Activated CD8-positive, alpha-beta memory T cell treated with anti-CD3 and anti-CD28 coated beads, Interleukin-2, amount 50 U/mL, for 48 hours (primary cell): ENCODE data around the gene CSTA.

Source experiments
- DNase-seq: peaks from one replicate; pipeline ENCODE4 v3.0.0-alpha.2; 2020

The CSTA gene

GRCh38 chr3:122382888-122383666 lies 58.0 kb downstream of the CSTA start, which contains the start of gene MIX23:
TSS of gene MIX23 (minus strand) at chr3:122383231. CDS start at chr3:122383224, 7 bp downstream.
- DNase-seq: peak; percentile 88

GRCh38 chr3:122383771-122384697 lies 59.0 kb downstream of the CSTA start, which contains the start of gene FAM162A:
TSS of gene FAM162A (plus strand) at chr3:122384182. CDS start at chr3:122384266, 84 bp downstream.
- peak; percentile 96 for DNase-seq

DNA sequence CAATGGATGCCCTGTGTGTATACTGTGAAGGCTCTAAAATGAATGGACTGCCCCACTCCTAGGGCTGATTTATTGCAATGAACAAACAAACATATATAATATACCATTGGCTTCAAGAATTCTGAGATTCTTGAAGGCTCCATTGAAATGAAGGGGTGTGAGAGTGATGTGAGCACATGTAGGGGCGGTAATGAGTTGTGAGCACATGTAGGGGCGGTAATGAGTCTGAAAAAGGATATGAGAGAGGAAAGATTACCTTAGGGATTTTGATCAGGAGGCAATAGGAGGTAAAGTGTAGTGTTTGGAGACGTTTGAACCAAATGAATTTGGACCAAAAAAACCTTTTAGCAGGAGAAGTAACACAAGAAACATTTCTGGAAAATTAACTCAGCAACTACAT lies 62.7 kb downstream of the CSTA start:
- DNase-seq: no peak

- DNase-seq: no peak
Observed at GRCh38 chr3:122389197-122389596, 64.1 kb downstream of the CSTA start.

DNA sequence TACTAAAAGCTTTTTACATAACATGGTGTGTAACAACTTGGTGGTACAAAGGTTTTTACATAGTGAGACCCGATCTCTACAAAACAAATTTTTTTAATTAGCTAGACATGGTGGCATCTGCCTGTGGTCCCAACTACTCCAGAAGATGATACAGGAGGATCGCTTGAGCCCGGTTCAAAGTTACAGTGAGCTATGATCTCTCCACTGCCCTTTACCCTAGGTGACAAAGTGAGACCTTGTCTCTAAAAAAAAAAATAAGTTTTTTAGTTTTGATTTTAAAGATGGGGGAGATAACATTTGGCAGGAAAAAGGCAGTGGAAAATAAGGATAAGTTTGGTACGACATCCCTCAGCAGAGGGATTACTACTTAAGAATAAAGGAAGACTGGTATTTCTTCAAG lies 64.8 kb downstream of the CSTA start:
- no peak for DNase-seq

GRCh38 chr3:122390665-122391064 lies 65.6 kb downstream of the CSTA start:
- no peak for DNase-seq
